Measurements from ENCODE around the gene THOC6.
A peak's percentile ranks its signal among the peaks of the same experiment; 100 is the strongest.

THOC6 gene

GRCh38 chr16:3009568-3010390, 14.1 kb upstream of the THOC6 start:
- TF ChIP-seq CSDC2 (CRISPR knock-in tag; IDR thresholded peaks at IDR 0.05) (no peak), GLIS3 (CRISPR knock-in tag; IDR thresholded peaks at IDR 0.05) (no peak)
- ATAC-seq, result peak; percentile 14; the same call in 2 of the 3 replicates

GRCh38 chr16:3010510-3010909, 13.3 kb upstream of the THOC6 start:
- TF ChIP-seq TSHZ2 (CRISPR knock-in tag; IDR thresholded peaks at IDR 0.05) (no peak), ZFP3 (CRISPR knock-in tag; IDR thresholded peaks at IDR 0.05) (no peak), ARNTL (CRISPR knock-in tag; IDR thresholded peaks at IDR 0.05; ENCODE audit: borderline replicate concordance, low read depth) (no peak)
- no peak for ATAC-seq

GRCh38 chr16:3012246-3012645, 11.6 kb upstream of the THOC6 start:
- no peak for ATAC-seq
- TF ChIP-seq POU6F1 (CRISPR knock-in tag; IDR thresholded peaks at IDR 0.05; ENCODE audit: borderline replicate concordance, low read depth) (no peak), PPARA (CRISPR knock-in tag; IDR thresholded peaks at IDR 0.05; ENCODE audit: borderline replicate concordance) (no peak), SNAI2 (CRISPR knock-in tag; IDR thresholded peaks at IDR 0.05) (no peak), PATZ1 (CRISPR knock-in tag; IDR thresholded peaks at IDR 0.05; ENCODE audit: borderline replicate concordance) (no peak), GLIS3 (CRISPR knock-in tag; IDR thresholded peaks at IDR 0.05) (no peak), BACH2 (CRISPR knock-in tag; IDR thresholded peaks at IDR 0.05; ENCODE audit: borderline replicate concordance) (no peak), TOX (CRISPR knock-in tag; IDR thresholded peaks at IDR 0.05; ENCODE audit: borderline replicate concordance) (no peak)

- peak; percentile 8; the same call in 1 of the 3 replicates for ATAC-seq
- no peak for TF ChIP-seq SNAI2 (CRISPR knock-in tag; IDR thresholded peaks at IDR 0.05)
- TF ChIP-seq ZC3H10 (CRISPR knock-in tag; IDR thresholded peaks at IDR 0.05), result no peak
- no peak for TF ChIP-seq ESRRG (CRISPR knock-in tag; IDR thresholded peaks at IDR 0.05)
- no peak for TF ChIP-seq ZNF565 (CRISPR knock-in tag; conservative IDR thresholded peaks at IDR 0.05; ENCODE audit: low read depth)
- no peak for TF ChIP-seq BACH2 (CRISPR knock-in tag; IDR thresholded peaks at IDR 0.05; ENCODE audit: borderline replicate concordance)
- TF ChIP-seq ARNTL (CRISPR knock-in tag; IDR thresholded peaks at IDR 0.05; ENCODE audit: borderline replicate concordance, low read depth), result no peak
- no peak for TF ChIP-seq RARB (CRISPR knock-in tag; IDR thresholded peaks at IDR 0.05)
- TF ChIP-seq CREB5 (CRISPR knock-in tag; IDR thresholded peaks at IDR 0.05; ENCODE audit: low read depth), result no peak
- no peak for TF ChIP-seq ISL1 (CRISPR knock-in tag; IDR thresholded peaks at IDR 0.05)
- no peak for TF ChIP-seq CSRNP3 (CRISPR knock-in tag; IDR thresholded peaks at IDR 0.05)
- no peak for TF ChIP-seq ZFP30 (CRISPR knock-in tag; IDR thresholded peaks at IDR 0.05)
- TF ChIP-seq TSHZ2 (CRISPR knock-in tag; IDR thresholded peaks at IDR 0.05), result no peak
- no peak for TF ChIP-seq TCF4 (CRISPR knock-in tag; IDR thresholded peaks at IDR 0.05; ENCODE audit: borderline replicate concordance)
- no peak for TF ChIP-seq OSR1 (CRISPR knock-in tag; IDR thresholded peaks at IDR 0.05)
- no peak for TF ChIP-seq TOX (CRISPR knock-in tag; IDR thresholded peaks at IDR 0.05; ENCODE audit: borderline replicate concordance)
- no peak for TF ChIP-seq ZNF70 (CRISPR knock-in tag; IDR thresholded peaks at IDR 0.05)
Measured at GRCh38 chr16:3012828-3013420, 10.9 kb upstream of the THOC6 start, which contains the start of gene CLDN9. Gene CLDN9, plus strand, starts transcription at chr16:3012923. Its CDS starts 440 bp downstream, at chr16:3013363.
